DND-41 (cell line): ENCODE results near the gene CCDC178.

Experiments used
- ATAC-seq: fragments of 200-7000 bp; cut with Tn5 transposase; 3 replicates; pipeline ENCODE4 v1.9.1; 2021; ENCODE audit warnings: low read depth; ENCODE audit not compliant: insufficient read depth
- DNase-seq: peaks from one replicate; pipeline ENCODE4 v3.0.0-alpha.2; 2020
- H2AFZ ChIP-seq: 2 replicates; pipeline ENCODE4 v1.6.0; 2012; ENCODE audit warnings: low read depth, low read length
- H3K27ac ChIP-seq: 2 replicates; pipeline ENCODE4 v1.5.1; 2012; ENCODE audit warnings: low read length, inconsistent platforms
- H3K27me3 ChIP-seq: fragments of 200-600 bp; sonication (generic); 2 replicates; pipeline ENCODE4 v1.6.0; 2012; ENCODE audit warnings: low read length, mild to moderate bottlenecking, inconsistent platforms; ENCODE audit not compliant: insufficient read depth, poor library complexity
- H3K36me3 ChIP-seq: 2 replicates; pipeline ENCODE4 v1.5.1; 2012; ENCODE audit warnings: low read length, inconsistent platforms; ENCODE audit not compliant: insufficient read depth
- H3K4me1 ChIP-seq: 2 replicates; pipeline ENCODE4 v1.5.1; 2012; ENCODE audit warnings: mild to moderate bottlenecking, low read length; ENCODE audit not compliant: insufficient read depth
- H3K4me2 ChIP-seq: 2 replicates; pipeline ENCODE4 v1.6.0; 2012; ENCODE audit warnings: mild to moderate bottlenecking, moderate library complexity, low read length, inconsistent platforms; ENCODE audit not compliant: insufficient read depth
- H3K4me3 ChIP-seq, 2 experiments: fragments of 200-600 bp in 1 of 2; shearing (Covaris generic) in 1 of 2; 2 replicates each; pipeline ENCODE4 v1.5.1; 2012 to 2016; ENCODE audit warnings: inconsistent platforms in 2 of 2, low read length in 2 of 2, mild to moderate bottlenecking in 2 of 2, low read depth in 1 of 2, moderate library complexity in 1 of 2
- H3K79me2 ChIP-seq: 2 replicates; pipeline ENCODE4 v1.6.0; 2012; ENCODE audit warnings: low read length, inconsistent platforms; ENCODE audit not compliant: insufficient read depth
- H3K9ac ChIP-seq: 2 replicates; pipeline ENCODE4 v1.6.0; 2012; ENCODE audit warnings: low read depth, mild to moderate bottlenecking, inconsistent platforms, low read length, moderate library complexity
- H3K9me3 ChIP-seq: 2 replicates; pipeline ENCODE4 v1.5.1; 2012; ENCODE audit warnings: low read length, moderate library complexity, mild to moderate bottlenecking, inconsistent platforms; ENCODE audit not compliant: insufficient read depth, severe bottlenecking
- H4K20me1 ChIP-seq: 2 replicates; pipeline ENCODE4 v1.6.0; 2012; ENCODE audit warnings: low read length; ENCODE audit not compliant: insufficient read depth
- CTCF ChIP-seq: IDR thresholded peaks from 2 replicates; pipeline ENCODE4 v1.5.1; 2012; ENCODE audit warnings: borderline replicate concordance, low read length, moderate library complexity, mild to moderate bottlenecking; ENCODE audit not compliant: poor library complexity, severe bottlenecking; ENCODE audit errors: extremely low read depth
- EZH2 ChIP-seq: IDR thresholded peaks from 3 replicates; pipeline ENCODE4 v1.6.1; 2012; ENCODE audit warnings: borderline replicate concordance, low read depth, mild to moderate bottlenecking, moderate library complexity, low read length, inconsistent platforms; ENCODE audit not compliant: severe bottlenecking

Gene CCDC178

GRCh38 chr18:33277431-33277830, 163.1 kb downstream of the CCDC178 start:
- no peaks in the 10 kb centered on the region for H3K4me1 ChIP-seq
- no peaks in the 10 kb centered on the region for H3K79me2 ChIP-seq
- H3K27ac ChIP-seq, result no peak overlapping the region
- DNase-seq (no peak), ATAC-seq (no peak)
- no peak overlapping the region for H3K4me2 ChIP-seq
- H2AFZ ChIP-seq, result no peak overlapping the region
- H3K9ac ChIP-seq, result no peak overlapping the region
- H3K4me3 ChIP-seq, result no peak overlapping the region
- H3K27me3 ChIP-seq, result no peaks in the 10 kb centered on the region
- H3K9me3 ChIP-seq, result no peaks in the 10 kb centered on the region
- H4K20me1 ChIP-seq, result no peaks in the 10 kb centered on the region
- no peaks in the 10 kb centered on the region for H3K36me3 ChIP-seq
- TF ChIP-seq EZH2, result no peak

GRCh38 chr18:33275843-33276242, 164.7 kb downstream of the CCDC178 start:
- no peak for TF ChIP-seq CTCF
- TF ChIP-seq EZH2, result no peak

GRCh38 chr18:33270297-33270696, 170.2 kb downstream of the CCDC178 start:
- no peaks in the 10 kb centered on the region for H3K9me3 ChIP-seq
- no peak overlapping the region for H3K27ac ChIP-seq
- H3K4me1 ChIP-seq, result no peaks in the 10 kb centered on the region
- H4K20me1 ChIP-seq, result no peaks in the 10 kb centered on the region
- no peak overlapping the region for H2AFZ ChIP-seq
- DNase-seq, result no peak
- TF ChIP-seq EZH2, result no peak
- no peak for TF ChIP-seq CTCF
- no peak overlapping the region for H3K4me2 ChIP-seq
- H3K4me3 ChIP-seq, result no peak overlapping the region
- H3K9ac ChIP-seq, result no peak overlapping the region
- H3K36me3 ChIP-seq, result no peaks in the 10 kb centered on the region
- ATAC-seq, result no peak
- no peaks in the 10 kb centered on the region for H3K79me2 ChIP-seq
- no peaks in the 10 kb centered on the region for H3K27me3 ChIP-seq

More at GRCh38 chr18:33275843-33276242, 164.7 kb downstream of the CCDC178 start:
- Histone ChIP-seq H3K9ac (no peak overlapping the region), H3K9me3 (no peaks in the 10 kb centered on the region), H3K4me3 (no peak overlapping the region), H3K27me3 (no peaks in the 10 kb centered on the region), H3K27ac (no peak overlapping the region), H3K79me2 (no peaks in the 10 kb centered on the region), H3K4me1 (no peaks in the 10 kb centered on the region), H3K4me2 (no peak overlapping the region), H3K36me3 (no peaks in the 10 kb centered on the region), H2AFZ (no peak overlapping the region), H4K20me1 (no peaks in the 10 kb centered on the region)
- ATAC-seq (no peak), DNase-seq (no peak)

GRCh38 chr18:33269223-33269622, 171.3 kb downstream of the CCDC178 start:
- H3K4me1 ChIP-seq, result no peaks in the 10 kb centered on the region

More at GRCh38 chr18:33269223-33269622, 171.3 kb downstream of the CCDC178 start:
- Histone ChIP-seq H3K36me3 (no peaks in the 10 kb centered on the region), H3K27me3 (no peaks in the 10 kb centered on the region), H3K27ac (no peak overlapping the region), H3K9ac (no peak overlapping the region), H3K79me2 (no peaks in the 10 kb centered on the region), H3K9me3 (no peaks in the 10 kb centered on the region), H2AFZ (no peak overlapping the region), H4K20me1 (no peaks in the 10 kb centered on the region), H3K4me3 (no peak overlapping the region), H3K4me2 (no peak overlapping the region)
- DNase-seq, result no peak
- TF ChIP-seq EZH2, result no peak
- no peak for TF ChIP-seq CTCF
- no peak for ATAC-seq
